Panc1 (cell line): Measurements from ENCODE around the gene BACH2. TPM values are rescaled to one million over a fixed set of nuclear protein-coding genes. Genes with fewer than 3 reads are reported as not detected.

ENCODE experiments used
- ATAC-seq: fragments of 200-7000 bp; cut with Tn5 transposase; 2 replicates; pipeline ENCODE4 v1.9.1; 2020; ENCODE audit warnings: mild to moderate bottlenecking, moderate library complexity
- BruUV-seq: library from RNA; stranded (reverse); fragments of 400-500 nt; replicated peaks from 2 replicates; lab custom pipeline; 2021; lab: Mats Ljungman, UMichigan
- CTCF ChIA-PET: fragments of 300-600 bp; sonication (Branson Sonifier 250); formaldehyde crosslinking; loops from one replicate; lab custom pipeline; 2022; ENCODE audit warnings: antibody characterized with exemption; lab: Charles Lee
- POLR2A ChIA-PET: fragments of 300-600 bp; sonication (Branson Sonifier 250); formaldehyde crosslinking; loops from one replicate; lab custom pipeline; 2022; ENCODE audit warnings: antibody characterized with exemption; lab: Charles Lee
- DNase-seq: peaks from one replicate; pipeline ENCODE4 v3.0.0-alpha.2; 2010; ENCODE audit warnings: low read depth, low spot score
- H3K27ac ChIP-seq: 2 replicates; pipeline ENCODE4 v1.5.1; 2011; ENCODE audit warnings: mild to moderate bottlenecking, low read length, inconsistent platforms
- H3K27me3 ChIP-seq: fragments of 200-500 bp; sonication (Bioruptor generic); 2 replicates; pipeline ENCODE4 v1.6.0; 2014; ENCODE audit warnings: low read length, inconsistent platforms; ENCODE audit not compliant: control insufficient read depth, insufficient read depth
- H3K36me3 ChIP-seq: fragments of 200-500 bp; sonication (Bioruptor generic); 2 replicates; pipeline ENCODE4 v1.5.1; 2014; ENCODE audit warnings: inconsistent platforms, mild to moderate bottlenecking, low read length, moderate library complexity; ENCODE audit not compliant: control insufficient read depth, insufficient read depth
- H3K4me1 ChIP-seq: 2 replicates; pipeline ENCODE4 v1.5.1; 2011; ENCODE audit warnings: inconsistent platforms, mild to moderate bottlenecking, low read length, moderate library complexity; ENCODE audit not compliant: control insufficient read depth, insufficient read depth
- H3K4me3 ChIP-seq, 2 experiments: 2 replicates each; pipeline ENCODE4 v1.5.1; 2011 to 2012; ENCODE audit warnings: low read depth in 2 of 2, low read length in 2 of 2, mild to moderate bottlenecking in 2 of 2, inconsistent platforms in 1 of 2, moderate library complexity in 1 of 2
- H3K9me3 ChIP-seq: fragments of 200-500 bp; sonication (Bioruptor generic); 2 replicates; pipeline ENCODE4 v1.5.1; 2014; ENCODE audit warnings: low read depth, mild to moderate bottlenecking, inconsistent platforms, low read length, moderate library complexity; ENCODE audit not compliant: control insufficient read depth, insufficient read depth
- CTCF ChIP-seq: fragments of 450-650 bp; IDR thresholded peaks from 2 replicates; pipeline ENCODE4 v1.5.1; 2017; ENCODE audit warnings: mild to moderate bottlenecking
- POLR2AphosphoS5 ChIP-seq: IDR thresholded peaks from 2 replicates; pipeline ENCODE4 v1.6.1; 2012; ENCODE audit warnings: mild to moderate bottlenecking, low read depth, low read length, moderate library complexity
- SIN3A ChIP-seq: IDR thresholded peaks from 2 replicates; pipeline ENCODE4 v1.6.1; 2012; ENCODE audit warnings: low read depth, mild to moderate bottlenecking, low read length, moderate library complexity, borderline replicate concordance; ENCODE audit not compliant: insufficient read depth
- TCF7L2 ChIP-seq: IDR thresholded peaks from 2 replicates; pipeline ENCODE4 v1.6.1; 2011; ENCODE audit warnings: mild to moderate bottlenecking, low read depth, low read length, inconsistent platforms
- in situ Hi-C: cut with HindIII; loops from 2 replicates; pipeline ENCODE4 v1.10.0; 2016; ENCODE audit warnings: low sequenced_read_pairs, low pct_unique_long_range_greater_than_20kb
- intact Hi-C: fragments of 100-400 bp; cut with micrococcal nuclease; formaldehyde crosslinking; loops from one replicate; pipeline ENCODE4 v1.10.0; 2022; ENCODE audit not compliant: unreplicated experiment
- total RNA-seq: library from RNA; stranded (reverse); gene quantifications from one replicate; pipeline ENCODE4 v1.2.1, GENCODE V29; 2021; ENCODE audit not compliant: unreplicated experiment
- TF ChIP-seq, protein P1 (sequence below), 2 experiments: IDR thresholded peaks; 2 replicates each; pipeline ENCODE4 v1.6.1; 2011 to 2012; ENCODE audit warnings: low read depth in 2 of 2, control low read depth in 1 of 2, low read length in 1 of 2, mild to moderate bottlenecking in 1 of 2, moderate library complexity in 1 of 2; ENCODE audit not compliant: insufficient read depth in 1 of 2

The BACH2 gene
- total RNA-seq, 1 experiment from 2014 or later, result 1.6 TPM

DNA sequence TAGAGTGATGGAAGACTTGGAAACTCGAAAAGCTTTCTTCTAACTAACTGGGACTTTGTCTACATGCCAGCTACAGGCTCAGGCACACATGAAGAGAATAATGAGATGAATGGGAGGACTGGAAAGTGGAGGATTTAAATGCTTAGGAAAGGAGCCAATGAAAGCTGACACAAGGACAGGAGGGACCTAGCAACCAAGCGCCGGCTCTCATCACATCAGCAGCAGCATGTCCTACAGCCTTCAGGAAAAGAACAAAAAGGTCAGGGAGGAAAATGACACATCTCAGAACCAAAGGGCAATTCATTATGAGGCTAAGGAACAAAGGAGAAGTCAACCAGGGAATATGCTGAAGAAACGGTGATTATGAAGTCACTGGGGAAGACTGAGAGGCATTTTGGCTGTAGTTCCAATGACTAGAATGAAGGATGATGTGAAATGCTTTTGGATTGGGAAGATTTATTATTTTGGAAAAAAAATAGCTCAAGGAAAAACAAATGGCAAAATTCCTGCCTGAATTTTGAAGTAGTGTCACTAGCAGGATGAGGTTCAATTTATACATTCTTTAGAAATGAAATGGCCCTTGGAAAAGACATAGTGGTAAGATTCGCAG, 5.7 kb downstream of the BACH2 start:
- intact Hi-C loops, result no loop called here
- POLR2A ChIA-PET, result no interaction called here
- TF ChIP-seq CTCF (no peak), SIN3A (no peak), TCF7L2 (no peak), POLR2AphosphoS5 (no peak)
- TF ChIP-seq, protein P1, sequence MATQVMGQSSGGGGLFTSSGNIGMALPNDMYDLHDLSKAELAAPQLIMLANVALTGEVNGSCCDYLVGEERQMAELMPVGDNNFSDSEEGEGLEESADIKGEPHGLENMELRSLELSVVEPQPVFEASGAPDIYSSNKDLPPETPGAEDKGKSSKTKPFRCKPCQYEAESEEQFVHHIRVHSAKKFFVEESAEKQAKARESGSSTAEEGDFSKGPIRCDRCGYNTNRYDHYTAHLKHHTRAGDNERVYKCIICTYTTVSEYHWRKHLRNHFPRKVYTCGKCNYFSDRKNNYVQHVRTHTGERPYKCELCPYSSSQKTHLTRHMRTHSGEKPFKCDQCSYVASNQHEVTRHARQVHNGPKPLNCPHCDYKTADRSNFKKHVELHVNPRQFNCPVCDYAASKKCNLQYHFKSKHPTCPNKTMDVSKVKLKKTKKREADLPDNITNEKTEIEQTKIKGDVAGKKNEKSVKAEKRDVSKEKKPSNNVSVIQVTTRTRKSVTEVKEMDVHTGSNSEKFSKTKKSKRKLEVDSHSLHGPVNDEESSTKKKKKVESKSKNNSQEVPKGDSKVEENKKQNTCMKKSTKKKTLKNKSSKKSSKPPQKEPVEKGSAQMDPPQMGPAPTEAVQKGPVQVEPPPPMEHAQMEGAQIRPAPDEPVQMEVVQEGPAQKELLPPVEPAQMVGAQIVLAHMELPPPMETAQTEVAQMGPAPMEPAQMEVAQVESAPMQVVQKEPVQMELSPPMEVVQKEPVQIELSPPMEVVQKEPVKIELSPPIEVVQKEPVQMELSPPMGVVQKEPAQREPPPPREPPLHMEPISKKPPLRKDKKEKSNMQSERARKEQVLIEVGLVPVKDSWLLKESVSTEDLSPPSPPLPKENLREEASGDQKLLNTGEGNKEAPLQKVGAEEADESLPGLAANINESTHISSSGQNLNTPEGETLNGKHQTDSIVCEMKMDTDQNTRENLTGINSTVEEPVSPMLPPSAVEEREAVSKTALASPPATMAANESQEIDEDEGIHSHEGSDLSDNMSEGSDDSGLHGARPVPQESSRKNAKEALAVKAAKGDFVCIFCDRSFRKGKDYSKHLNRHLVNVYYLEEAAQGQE (IDR thresholded peaks at IDR 0.05; ENCODE audit: insufficient read depth in 1 of 2, low read depth in 2 of 2, low read length in 1 of 2), result no peak
- H3K27ac ChIP-seq, result no peak overlapping the region
- in situ Hi-C loops, result no loop called here
- no peak overlapping the region for H3K4me3 ChIP-seq
- CTCF ChIA-PET, result no interaction called here
- H3K36me3 ChIP-seq, result no peaks in the 10 kb centered on the region
- peaks cover 8% of the 10 kb centered on the region for H3K4me1 ChIP-seq
- BruUV-seq, result no TSS peak
- H3K9me3 ChIP-seq, result peaks cover 7% of the 10 kb centered on the region; the same call in 1 of the 2 replicates
- ATAC-seq (no peak), DNase-seq (no peak)
- H3K27me3 ChIP-seq, result peaks cover 2% of the 10 kb centered on the region

DNA sequence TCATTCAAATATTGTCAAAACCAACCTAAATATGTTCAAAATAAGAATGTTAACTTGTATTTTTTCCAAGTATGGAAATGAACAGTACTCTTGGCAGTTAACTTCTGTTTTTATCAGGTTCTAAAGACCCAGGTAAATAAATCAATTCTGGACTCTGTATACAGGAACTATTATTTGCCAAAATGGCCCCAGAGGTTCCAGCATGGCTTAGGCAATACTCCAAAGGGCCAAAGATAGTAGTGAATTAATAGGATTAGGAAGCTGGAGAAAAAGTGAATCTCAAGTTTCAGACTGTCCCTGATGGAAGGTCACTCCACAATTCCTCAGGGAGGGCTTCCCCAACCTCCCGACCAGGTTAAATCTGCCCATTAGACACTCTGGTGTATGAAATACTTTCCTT, 6.7 kb downstream of the BACH2 start:
- no peak for DNase-seq
- ChIA-PET CTCF (no interaction called here), POLR2A (no interaction called here)
- in situ Hi-C loops, result no loop called here
- H3K4me3 ChIP-seq, result no peak overlapping the region
- intact Hi-C loops, result loop anchor here (5.0 kb wide), 1 partner anchor 348 kb away; no protein-coding TSS in a partner anchor
- no peak for TF ChIP-seq SIN3A
- TF ChIP-seq, protein P1 (IDR thresholded peaks at IDR 0.05; ENCODE audit: insufficient read depth in 1 of 2, low read depth in 2 of 2, low read length in 1 of 2), result no peak
- TF ChIP-seq TCF7L2, result no peak
- TF ChIP-seq CTCF, result no peak
- TF ChIP-seq POLR2AphosphoS5, result no peak
- no peak overlapping the region for H3K27ac ChIP-seq
- no peak for ATAC-seq
- no peaks in the 10 kb centered on the region for H3K36me3 ChIP-seq
- H3K9me3 ChIP-seq, result peaks cover 7% of the 10 kb centered on the region; the same call in 1 of the 2 replicates
- no TSS peak for BruUV-seq
- peaks cover 2% of the 10 kb centered on the region for H3K27me3 ChIP-seq
- H3K4me1 ChIP-seq, result peaks cover 19% of the 10 kb centered on the region
